ENCODE data around the gene CNTN4.

Gene CNTN4

DNA sequence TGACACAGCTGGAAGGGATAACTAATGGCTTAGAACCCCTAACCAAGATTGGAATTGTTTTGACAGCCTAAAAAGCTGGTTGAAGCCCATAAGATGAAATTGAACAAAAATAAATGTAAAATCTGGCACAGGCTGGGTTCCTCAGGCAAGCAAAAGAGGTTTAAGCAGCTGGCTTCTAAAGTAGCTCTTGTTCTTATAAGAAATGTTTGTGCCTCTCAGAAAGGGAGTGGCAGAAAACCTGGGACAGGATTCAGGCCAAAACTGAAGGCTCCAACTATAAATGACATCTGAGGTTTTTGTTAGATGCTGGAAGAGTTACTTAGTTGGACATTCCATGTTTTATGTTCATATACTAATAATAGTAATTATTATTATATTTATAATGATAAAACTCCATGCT is 378.3 kb downstream of the CNTN4 start:
- Histone ChIP-seq H3K9me3 (ENCODE audit: insufficient read depth, low read length) (no peaks in the 10 kb centered on the region), H3K9ac (ENCODE audit: insufficient read length, low read depth) (no peak overlapping the region), H3K27me3 (ENCODE audit: insufficient read depth, insufficient read length) (no peaks in the 10 kb centered on the region), H3K4me3 (ENCODE audit: insufficient read length, low read depth) (no peak overlapping the region), H3K36me3 (ENCODE audit: insufficient read depth, insufficient read length, low read length) (no peaks in the 10 kb centered on the region), H3K4me1 (ENCODE audit: insufficient read depth, insufficient read length) (no peaks in the 10 kb centered on the region)
- DNase-seq (ENCODE audit: low read depth, low spot score), result no peak
- TF ChIP-seq ZNF274 (IDR thresholded peaks at IDR 0.05; ENCODE audit: low read depth, low read length), result no peak
- TF ChIP-seq YY1 (IDR thresholded peaks at IDR 0.05; ENCODE audit: insufficient read depth, insufficient read length), result no peak
- TF ChIP-seq SUZ12 (IDR thresholded peaks at IDR 0.05; ENCODE audit: extremely low read depth, insufficient read depth, insufficient read length), result no peak

DNA sequence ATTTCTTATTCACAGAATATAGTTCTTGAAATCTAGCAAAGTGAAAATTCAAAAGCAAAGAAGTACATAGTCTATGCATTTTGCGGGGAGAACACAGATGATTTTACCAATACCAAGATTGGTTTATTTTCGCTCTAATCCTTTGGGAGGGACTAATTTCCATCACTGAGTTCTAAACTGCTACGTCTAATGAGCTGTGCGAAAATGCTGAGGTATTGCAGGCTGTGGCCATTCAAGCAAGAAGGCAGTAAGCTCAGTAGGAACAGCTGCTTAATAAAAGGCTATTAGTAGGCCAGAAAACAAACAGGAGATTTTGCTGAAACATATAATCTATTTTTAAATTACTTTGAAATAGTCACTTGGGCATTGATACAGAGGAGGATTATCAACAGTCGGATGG is 379.0 kb downstream of the CNTN4 start:
- Histone ChIP-seq H3K9ac (ENCODE audit: insufficient read length, low read depth) (no peak overlapping the region), H3K4me3 (ENCODE audit: insufficient read length, low read depth) (no peak overlapping the region), H3K9me3 (ENCODE audit: insufficient read depth, low read length) (no peaks in the 10 kb centered on the region; the same call in 1 of the 2 replicates), H3K27me3 (ENCODE audit: insufficient read depth, insufficient read length) (no peaks in the 10 kb centered on the region), H3K36me3 (ENCODE audit: insufficient read depth, insufficient read length, low read length) (no peaks in the 10 kb centered on the region), H3K4me1 (ENCODE audit: insufficient read depth, insufficient read length) (no peaks in the 10 kb centered on the region)
- DNase-seq (ENCODE audit: low read depth, low spot score), result no peak
- no peak for TF ChIP-seq ZNF274 (IDR thresholded peaks at IDR 0.05; ENCODE audit: low read depth, low read length)
- no peak for TF ChIP-seq SUZ12 (IDR thresholded peaks at IDR 0.05; ENCODE audit: extremely low read depth, insufficient read depth, insufficient read length)
- no peak for TF ChIP-seq YY1 (IDR thresholded peaks at IDR 0.05; ENCODE audit: insufficient read depth, insufficient read length)

- peaks cover 19% of the 10 kb centered on the region; the same call in 1 of the 2 replicates for H3K9me3 ChIP-seq (ENCODE audit: insufficient read depth, low read length)
- H3K27me3 ChIP-seq (ENCODE audit: insufficient read depth, insufficient read length), result no peaks in the 10 kb centered on the region
- DNase-seq (ENCODE audit: low read depth, low spot score), result no peak
- H3K4me3 ChIP-seq (ENCODE audit: insufficient read length, low read depth), result no peak overlapping the region
- no peaks in the 10 kb centered on the region for H3K4me1 ChIP-seq (ENCODE audit: insufficient read depth, insufficient read length)
- H3K36me3 ChIP-seq (ENCODE audit: insufficient read depth, insufficient read length, low read length), result no peaks in the 10 kb centered on the region
- TF ChIP-seq YY1 (IDR thresholded peaks at IDR 0.05; ENCODE audit: insufficient read depth, insufficient read length), result no peak
- no peak for TF ChIP-seq SUZ12 (IDR thresholded peaks at IDR 0.05; ENCODE audit: extremely low read depth, insufficient read depth, insufficient read length)
- no peak for TF ChIP-seq ZNF274 (IDR thresholded peaks at IDR 0.05; ENCODE audit: low read depth, low read length)
- H3K9ac ChIP-seq (ENCODE audit: insufficient read length, low read depth), result no peak overlapping the region
These were observed 385.7 kb downstream of the CNTN4 start for GRCh38 chr3:2484162-2485026.

DNA sequence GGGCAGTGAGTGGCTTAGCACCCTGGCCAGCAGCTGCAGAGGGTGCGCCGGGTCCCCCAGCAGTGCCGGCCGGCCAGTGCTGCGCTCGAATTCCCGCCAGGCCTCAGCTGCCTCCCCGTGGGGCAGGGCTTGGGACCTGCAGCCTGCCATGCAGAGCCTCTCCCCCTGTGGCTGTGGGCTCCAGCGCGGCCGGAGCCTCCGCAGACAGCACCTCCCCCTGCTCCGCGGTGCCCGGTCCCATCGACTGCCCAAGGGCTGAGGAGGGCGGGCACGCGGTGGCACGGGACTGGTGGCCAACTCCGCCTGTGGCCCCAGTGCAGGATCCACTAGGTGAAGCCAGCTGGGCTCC is 386.3 kb downstream of the CNTN4 start:
- no peak overlapping the region for H3K4me3 ChIP-seq (ENCODE audit: insufficient read length, low read depth)
- no peak overlapping the region for H3K9ac ChIP-seq (ENCODE audit: insufficient read length, low read depth)
- H3K4me1 ChIP-seq (ENCODE audit: insufficient read depth, insufficient read length), result no peaks in the 10 kb centered on the region
- H3K36me3 ChIP-seq (ENCODE audit: insufficient read depth, insufficient read length, low read length), result no peaks in the 10 kb centered on the region
- no peak for DNase-seq (ENCODE audit: low read depth, low spot score)
- peaks cover 19% of the 10 kb centered on the region; the same call in 1 of the 2 replicates for H3K9me3 ChIP-seq (ENCODE audit: insufficient read depth, low read length)
- TF ChIP-seq SUZ12 (IDR thresholded peaks at IDR 0.05; ENCODE audit: extremely low read depth, insufficient read depth, insufficient read length) (no peak), YY1 (IDR thresholded peaks at IDR 0.05; ENCODE audit: insufficient read depth, insufficient read length) (no peak), ZNF274 (IDR thresholded peaks at IDR 0.05; ENCODE audit: low read depth, low read length) (no peak)
- no peaks in the 10 kb centered on the region for H3K27me3 ChIP-seq (ENCODE audit: insufficient read depth, insufficient read length)

- DNase-seq (ENCODE audit: low read depth, low spot score), result no peak
- no peaks in the 10 kb centered on the region for H3K4me1 ChIP-seq (ENCODE audit: insufficient read depth, insufficient read length)
- TF ChIP-seq SUZ12 (IDR thresholded peaks at IDR 0.05; ENCODE audit: extremely low read depth, insufficient read depth, insufficient read length) (no peak), YY1 (IDR thresholded peaks at IDR 0.05; ENCODE audit: insufficient read depth, insufficient read length) (no peak), ZNF274 (IDR thresholded peaks at IDR 0.05; ENCODE audit: low read depth, low read length) (no peak)
- no peaks in the 10 kb centered on the region for H3K27me3 ChIP-seq (ENCODE audit: insufficient read depth, insufficient read length)
- no peaks in the 10 kb centered on the region for H3K36me3 ChIP-seq (ENCODE audit: insufficient read depth, insufficient read length, low read length)
- H3K4me3 ChIP-seq (ENCODE audit: insufficient read length, low read depth), result no peak overlapping the region
- H3K9ac ChIP-seq (ENCODE audit: insufficient read length, low read depth), result no peak overlapping the region
- no peaks in the 10 kb centered on the region for H3K9me3 ChIP-seq (ENCODE audit: insufficient read depth, low read length)
These were observed 397.1 kb downstream of the CNTN4 start for GRCh38 chr3:2495746-2496145.

DNA sequence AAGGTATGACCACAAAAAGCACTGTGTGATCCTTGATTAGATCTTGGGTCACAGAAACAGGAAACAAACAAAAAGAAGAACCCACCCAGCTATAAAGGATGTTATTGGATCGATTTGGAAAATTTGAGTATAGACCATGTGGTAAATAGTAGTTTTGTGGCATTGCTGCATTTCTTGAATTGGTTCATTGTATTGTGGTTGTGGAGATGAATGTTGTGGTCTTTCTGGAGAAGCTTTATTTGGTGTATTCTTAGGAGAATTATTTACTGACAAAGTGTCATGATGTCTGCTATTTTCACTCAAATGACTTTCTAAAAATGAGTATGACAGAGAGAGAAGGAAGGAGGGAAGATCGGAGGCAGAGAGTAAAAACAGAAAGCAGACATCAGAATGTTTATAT is 406.2 kb downstream of the CNTN4 start:
- Histone ChIP-seq H3K27me3 (ENCODE audit: insufficient read depth, insufficient read length) (no peaks in the 10 kb centered on the region), H3K4me1 (ENCODE audit: insufficient read depth, insufficient read length) (no peaks in the 10 kb centered on the region), H3K9ac (ENCODE audit: insufficient read length, low read depth) (no peak overlapping the region), H3K9me3 (ENCODE audit: insufficient read depth, low read length) (no peaks in the 10 kb centered on the region), H3K4me3 (ENCODE audit: insufficient read length, low read depth) (no peak overlapping the region), H3K36me3 (ENCODE audit: insufficient read depth, insufficient read length, low read length) (no peaks in the 10 kb centered on the region)
- TF ChIP-seq SUZ12 (IDR thresholded peaks at IDR 0.05; ENCODE audit: extremely low read depth, insufficient read depth, insufficient read length), result no peak
- TF ChIP-seq ZNF274 (IDR thresholded peaks at IDR 0.05; ENCODE audit: low read depth, low read length), result no peak
- no peak for TF ChIP-seq YY1 (IDR thresholded peaks at IDR 0.05; ENCODE audit: insufficient read depth, insufficient read length)
- DNase-seq (ENCODE audit: low read depth, low spot score), result no peak

GRCh38 chr3:2506776-2507175 is 408.1 kb downstream of the CNTN4 start:
- Histone ChIP-seq H3K4me3 (ENCODE audit: insufficient read length, low read depth) (no peak overlapping the region), H3K9ac (ENCODE audit: insufficient read length, low read depth) (no peak overlapping the region), H3K9me3 (ENCODE audit: insufficient read depth, low read length) (no peaks in the 10 kb centered on the region), H3K4me1 (ENCODE audit: insufficient read depth, insufficient read length) (no peaks in the 10 kb centered on the region), H3K27me3 (ENCODE audit: insufficient read depth, insufficient read length) (no peaks in the 10 kb centered on the region), H3K36me3 (ENCODE audit: insufficient read depth, insufficient read length, low read length) (no peaks in the 10 kb centered on the region)
- no peak for TF ChIP-seq SUZ12 (IDR thresholded peaks at IDR 0.05; ENCODE audit: extremely low read depth, insufficient read depth, insufficient read length)
- no peak for DNase-seq (ENCODE audit: low read depth, low spot score)
